ENCODE results near the gene ASB1. TPM values are rescaled to one million over a fixed set of nuclear protein-coding genes. Genes with fewer than 3 reads are reported as not detected.
A peak's percentile ranks its signal among the peaks of the same experiment; 100 is the strongest.

The ASB1 gene
- total RNA-seq, 1 donor from 2014 or later: 34.4 TPM

DNA sequence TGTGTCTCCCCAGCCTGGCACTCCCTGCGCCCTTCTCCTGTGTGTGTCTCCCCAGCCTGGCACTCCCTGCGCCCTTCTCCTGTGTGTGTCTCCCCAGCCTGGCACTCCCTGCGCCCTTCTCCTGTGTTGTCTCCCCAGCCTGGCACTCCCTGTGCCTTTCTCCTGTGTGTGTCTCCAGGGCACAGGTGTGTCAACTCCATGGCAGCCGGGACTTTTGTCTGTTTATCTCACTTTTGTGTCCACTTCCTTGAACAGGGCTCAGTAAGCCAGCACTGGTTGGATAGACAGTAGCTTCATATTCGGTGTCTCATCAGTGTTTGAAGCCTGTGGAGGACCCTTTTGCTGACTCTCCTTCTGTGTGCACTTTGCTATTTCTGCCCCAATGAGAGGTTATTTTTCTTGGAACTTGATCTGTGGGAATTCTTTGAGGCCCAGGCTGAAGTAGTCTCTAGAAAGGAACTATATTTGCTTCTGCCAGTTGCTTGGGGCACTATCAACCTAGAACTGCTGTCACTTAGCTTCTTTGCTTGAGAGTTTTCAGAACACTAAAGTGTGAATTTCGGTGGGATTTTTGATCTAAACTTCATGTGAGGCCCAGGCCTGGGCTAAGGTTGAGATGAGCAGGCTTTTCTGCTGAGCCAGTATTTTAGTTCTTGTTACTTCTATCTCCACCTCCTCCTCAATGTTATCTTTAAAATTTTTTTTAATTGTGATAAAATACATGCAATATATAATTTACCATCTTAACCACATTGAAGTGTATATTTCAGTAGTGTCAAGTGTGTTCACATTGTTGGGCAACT is 8.3 kb upstream of the ASB1 start:
- Mint-ChIP-seq H3K4me3 (no peak overlapping the region), H3K4me1 (ENCODE audit: unreplicated experiment) (peaks cover 31% of the 10 kb centered on the region), H3K27ac (peak overlapping the region; percentile 65), H3K36me3 (no peaks in the 10 kb centered on the region), H3K9me3 (peaks cover 4% of the 10 kb centered on the region), H3K27me3 (no peaks in the 10 kb centered on the region)
- TF ChIP-seq, protein P1, sequence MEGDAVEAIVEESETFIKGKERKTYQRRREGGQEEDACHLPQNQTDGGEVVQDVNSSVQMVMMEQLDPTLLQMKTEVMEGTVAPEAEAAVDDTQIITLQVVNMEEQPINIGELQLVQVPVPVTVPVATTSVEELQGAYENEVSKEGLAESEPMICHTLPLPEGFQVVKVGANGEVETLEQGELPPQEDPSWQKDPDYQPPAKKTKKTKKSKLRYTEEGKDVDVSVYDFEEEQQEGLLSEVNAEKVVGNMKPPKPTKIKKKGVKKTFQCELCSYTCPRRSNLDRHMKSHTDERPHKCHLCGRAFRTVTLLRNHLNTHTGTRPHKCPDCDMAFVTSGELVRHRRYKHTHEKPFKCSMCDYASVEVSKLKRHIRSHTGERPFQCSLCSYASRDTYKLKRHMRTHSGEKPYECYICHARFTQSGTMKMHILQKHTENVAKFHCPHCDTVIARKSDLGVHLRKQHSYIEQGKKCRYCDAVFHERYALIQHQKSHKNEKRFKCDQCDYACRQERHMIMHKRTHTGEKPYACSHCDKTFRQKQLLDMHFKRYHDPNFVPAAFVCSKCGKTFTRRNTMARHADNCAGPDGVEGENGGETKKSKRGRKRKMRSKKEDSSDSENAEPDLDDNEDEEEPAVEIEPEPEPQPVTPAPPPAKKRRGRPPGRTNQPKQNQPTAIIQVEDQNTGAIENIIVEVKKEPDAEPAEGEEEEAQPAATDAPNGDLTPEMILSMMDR (conservative IDR thresholded peaks at IDR 0.05): no peak
- no peak for DNase-seq (ENCODE audit: extremely low spot score, unreplicated experiment)

DNA sequence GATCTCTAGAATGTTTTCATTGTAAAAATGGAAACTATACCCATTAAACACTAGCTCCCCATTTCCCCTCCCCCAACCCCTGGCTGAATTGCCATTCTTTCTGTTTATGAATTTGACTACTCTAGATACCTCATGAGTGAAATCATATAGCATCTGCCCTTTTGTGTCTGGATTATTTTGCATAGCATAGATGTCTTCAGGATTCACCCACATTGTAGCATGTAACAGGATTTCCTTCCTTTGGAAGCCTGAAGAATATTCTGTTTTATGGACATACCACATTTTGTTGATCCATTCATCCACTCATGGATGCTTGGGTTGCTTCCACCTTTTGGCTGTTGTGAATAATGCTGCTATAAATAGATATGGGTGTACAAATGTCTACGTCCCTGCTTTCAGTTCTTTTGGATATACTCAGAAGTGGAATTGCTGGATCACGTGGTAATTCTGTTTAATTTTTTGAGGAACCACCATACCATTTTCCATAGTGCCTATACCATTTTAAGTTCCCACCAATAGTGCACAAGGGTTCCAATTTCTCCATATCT is 7.7 kb upstream of the ASB1 start:
- Mint-ChIP-seq H3K27me3 (no peaks in the 10 kb centered on the region), H3K9me3 (peaks cover 4% of the 10 kb centered on the region), H3K36me3 (no peaks in the 10 kb centered on the region), H3K27ac (no peak overlapping the region), H3K4me3 (no peak overlapping the region), H3K4me1 (ENCODE audit: unreplicated experiment) (peaks cover 31% of the 10 kb centered on the region)
- TF ChIP-seq, protein P1 (conservative IDR thresholded peaks at IDR 0.05): no peak
- no peak for DNase-seq (ENCODE audit: extremely low spot score, unreplicated experiment)

DNA sequence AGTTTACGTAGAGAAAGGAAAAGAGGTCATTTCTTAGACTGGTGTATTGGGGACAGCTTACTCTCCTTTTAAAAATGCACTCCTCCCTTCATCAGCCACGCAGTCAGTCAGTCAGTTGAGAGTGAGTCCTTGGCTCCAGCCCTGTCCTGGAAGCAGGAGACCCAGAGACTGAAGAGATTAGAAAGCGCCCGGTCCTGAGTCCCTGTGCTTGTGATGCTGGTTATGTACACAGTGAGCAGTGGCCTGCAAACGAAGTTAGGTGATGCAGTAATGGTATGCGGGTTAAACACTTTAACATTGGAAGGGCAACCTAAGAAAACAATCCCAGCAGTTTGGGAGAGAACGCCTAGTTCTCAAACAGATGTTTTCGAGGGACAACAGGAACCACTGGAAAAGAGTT is 6.3 kb upstream of the ASB1 start:
- peak overlapping the region; percentile 23 for H3K27ac Mint-ChIP-seq

DNA sequence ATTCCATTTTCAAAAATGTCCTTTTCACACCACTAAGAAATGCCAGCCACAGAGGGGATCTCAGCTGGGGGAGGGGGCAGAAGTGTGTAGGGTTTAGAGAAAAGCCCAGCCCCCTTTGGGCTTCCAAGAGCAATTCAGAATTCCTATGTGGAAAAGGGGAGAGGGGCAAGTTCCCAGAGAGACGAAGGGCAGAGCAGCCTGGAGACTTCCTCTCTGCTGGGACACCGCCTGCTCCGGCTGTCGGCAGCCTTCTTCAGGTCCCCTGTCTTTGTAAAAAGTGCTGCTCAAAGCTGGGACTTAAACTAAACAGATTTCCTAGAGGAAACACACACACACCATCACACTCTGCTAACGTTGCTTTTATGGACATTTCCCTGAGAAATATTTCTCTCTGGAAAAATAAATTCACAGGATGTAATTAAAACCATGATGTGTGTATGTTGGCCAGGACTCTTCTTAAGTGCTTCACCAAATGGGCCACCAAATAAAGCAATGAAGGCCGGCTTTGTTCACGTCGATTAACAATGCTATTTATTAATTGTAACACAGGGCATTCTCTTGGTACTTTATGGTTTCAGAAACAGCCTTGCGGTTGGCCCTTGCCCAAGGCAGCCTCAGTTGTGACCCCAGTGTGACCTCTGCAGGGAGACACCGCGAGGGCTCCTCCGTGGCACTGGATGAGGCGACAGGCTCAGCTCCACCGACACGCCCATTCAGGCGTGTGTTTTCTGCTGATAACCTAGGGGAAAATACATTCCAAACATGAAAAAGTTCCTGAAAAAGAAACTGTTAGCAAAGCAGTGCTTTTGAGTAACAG is 5.6 kb upstream of the ASB1 start:
- no peak for DNase-seq (ENCODE audit: extremely low spot score, unreplicated experiment)
- H3K9me3 Mint-ChIP-seq: peaks cover 4% of the 10 kb centered on the region
- peak overlapping the region; percentile 23 for H3K27ac Mint-ChIP-seq
- peaks cover under 1% of the 10 kb centered on the region for H3K27me3 Mint-ChIP-seq
- no peaks in the 10 kb centered on the region for H3K36me3 Mint-ChIP-seq
- TF ChIP-seq, protein P1 (conservative IDR thresholded peaks at IDR 0.05): no peak
- H3K4me1 Mint-ChIP-seq (ENCODE audit: unreplicated experiment): peaks cover 40% of the 10 kb centered on the region
- H3K4me3 Mint-ChIP-seq: no peak overlapping the region

More for the DNA sequence above, 6.3 kb upstream of the ASB1 start:
- Mint-ChIP-seq H3K27me3 (no peaks in the 10 kb centered on the region), H3K4me1 (ENCODE audit: unreplicated experiment) (peaks cover 38% of the 10 kb centered on the region), H3K9me3 (peaks cover 4% of the 10 kb centered on the region), H3K36me3 (no peaks in the 10 kb centered on the region), H3K4me3 (peak overlapping the region; percentile 30)
- DNase-seq (ENCODE audit: extremely low spot score, unreplicated experiment): no peak
- TF ChIP-seq, protein P1 (conservative IDR thresholded peaks at IDR 0.05): no peak

DNA sequence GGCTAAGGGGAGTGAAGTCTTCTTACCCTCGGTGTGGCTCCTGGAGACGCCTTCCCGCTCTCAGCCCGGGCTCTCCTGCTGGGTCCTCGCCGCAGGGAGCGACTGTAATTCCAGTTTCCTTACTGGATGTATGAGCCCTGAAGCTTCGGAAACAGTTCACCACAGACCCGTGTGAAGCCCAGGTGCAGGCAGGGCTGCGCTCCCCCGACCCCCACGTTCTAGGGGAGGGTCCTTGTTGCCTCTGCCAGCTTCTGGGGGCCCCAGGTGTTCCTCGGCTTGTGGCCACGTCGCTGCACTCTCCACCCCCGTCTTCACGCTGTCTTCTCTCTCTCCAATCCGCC is 5.1 kb upstream of the ASB1 start:
- H3K4me1 Mint-ChIP-seq (ENCODE audit: unreplicated experiment): peaks cover 40% of the 10 kb centered on the region
- peak overlapping the region; percentile 18 for H3K27ac Mint-ChIP-seq
- H3K4me3 Mint-ChIP-seq: no peak overlapping the region
- no peak for DNase-seq (ENCODE audit: extremely low spot score, unreplicated experiment)
- no peaks in the 10 kb centered on the region for H3K9me3 Mint-ChIP-seq
- H3K27me3 Mint-ChIP-seq: peaks cover 3% of the 10 kb centered on the region
- TF ChIP-seq, protein P1 (conservative IDR thresholded peaks at IDR 0.05): no peak
- no peaks in the 10 kb centered on the region for H3K36me3 Mint-ChIP-seq

Measured in type B pancreatic cell (in vitro differentiated cells).